Loucy (cell line): ENCODE results near the gene PTH2.

Experiments
- EZH2phosphoT487 ChIP-seq: fragments of 200-600 bp; IDR thresholded peaks from 2 replicates; pipeline ENCODE4 v1.6.1; 2018; ENCODE audit warnings: antibody characterized with exemption, mild to moderate bottlenecking, moderate library complexity, borderline replicate concordance
- TF ChIP-seq, protein P1 (sequence below): fragments of 200-600 bp; sonication (generic); conservative IDR thresholded peaks from 2 replicates; pipeline ENCODE4 v1.5.1; 2014; ENCODE audit warnings: mild to moderate bottlenecking, antibody characterized with exemption, low read length

DNA sequence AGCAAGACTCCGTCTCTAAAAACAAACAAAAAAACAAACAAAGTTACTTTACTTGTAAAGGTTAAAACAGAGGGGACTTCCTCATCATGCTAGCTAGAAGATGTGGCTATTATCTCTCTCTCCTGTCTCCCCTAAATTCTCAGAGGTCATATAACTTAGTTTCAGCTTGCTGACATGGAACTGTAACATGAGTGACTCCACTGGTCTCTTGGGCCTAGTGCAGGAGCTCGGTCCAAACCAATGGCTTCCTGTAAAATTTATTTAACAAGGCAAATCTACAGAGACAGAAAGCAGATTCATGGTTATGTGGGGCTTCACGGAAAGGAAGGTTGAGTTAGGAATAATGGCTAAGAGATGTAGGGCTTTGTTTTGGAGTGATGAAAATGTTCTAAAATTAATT, 44.7 kb downstream of the PTH2 start:
- TF ChIP-seq, protein P1, sequence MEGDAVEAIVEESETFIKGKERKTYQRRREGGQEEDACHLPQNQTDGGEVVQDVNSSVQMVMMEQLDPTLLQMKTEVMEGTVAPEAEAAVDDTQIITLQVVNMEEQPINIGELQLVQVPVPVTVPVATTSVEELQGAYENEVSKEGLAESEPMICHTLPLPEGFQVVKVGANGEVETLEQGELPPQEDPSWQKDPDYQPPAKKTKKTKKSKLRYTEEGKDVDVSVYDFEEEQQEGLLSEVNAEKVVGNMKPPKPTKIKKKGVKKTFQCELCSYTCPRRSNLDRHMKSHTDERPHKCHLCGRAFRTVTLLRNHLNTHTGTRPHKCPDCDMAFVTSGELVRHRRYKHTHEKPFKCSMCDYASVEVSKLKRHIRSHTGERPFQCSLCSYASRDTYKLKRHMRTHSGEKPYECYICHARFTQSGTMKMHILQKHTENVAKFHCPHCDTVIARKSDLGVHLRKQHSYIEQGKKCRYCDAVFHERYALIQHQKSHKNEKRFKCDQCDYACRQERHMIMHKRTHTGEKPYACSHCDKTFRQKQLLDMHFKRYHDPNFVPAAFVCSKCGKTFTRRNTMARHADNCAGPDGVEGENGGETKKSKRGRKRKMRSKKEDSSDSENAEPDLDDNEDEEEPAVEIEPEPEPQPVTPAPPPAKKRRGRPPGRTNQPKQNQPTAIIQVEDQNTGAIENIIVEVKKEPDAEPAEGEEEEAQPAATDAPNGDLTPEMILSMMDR = no peak
- TF ChIP-seq EZH2phosphoT487 = no peak
